Naive thymus-derived CD4-positive, alpha-beta T cell (primary cell): ENCODE measurements around the gene DHRS9. TPM values are rescaled to one million over a fixed set of nuclear protein-coding genes. Genes with fewer than 3 reads are reported as not detected.
A peak's percentile ranks its signal among the peaks of the same experiment; 100 is the strongest.

Source experiments
- ATAC-seq: fragments of 150-1000 bp; cut with Tn5 transposase; 2 replicates; pipeline ENCODE4 v1.10.0; 2021; ENCODE audit warnings: mild to moderate bottlenecking, moderate library complexity
- CTCF ChIA-PET: fragments of 350-600 bp; sonication (Branson Sonifier 250); formaldehyde crosslinking; loops from one replicate; lab custom pipeline; 2021; ENCODE audit warnings: antibody characterized with exemption; lab: Charles Lee
- POLR2A ChIA-PET: fragments of 350-600 bp; sonication (Branson Sonifier 250); formaldehyde crosslinking; loops from one replicate; lab custom pipeline; 2021; ENCODE audit warnings: antibody characterized with exemption, inconsistent platforms; lab: Charles Lee
- DNase-seq, 9 donors: peaks; one replicate each; pipeline versions ENCODE4 v3.0.0 to v3.0.0-alpha.2; 2020 to 2022; ENCODE audit warnings: mixed read lengths in 1 of 9
- H3K27ac ChIP-seq: one replicate; pipeline ENCODE4 v1.7.0; 2013; ENCODE audit warnings: mild to moderate bottlenecking, low read depth, low read length, moderate library complexity
- H3K27me3 ChIP-seq, 2 donors: one replicate each; pipeline ENCODE4 v1.7.0; 2013; ENCODE audit warnings: low read length in 2 of 2, mild to moderate bottlenecking in 2 of 2, moderate library complexity in 2 of 2; ENCODE audit not compliant: control insufficient read depth in 2 of 2, insufficient read depth in 2 of 2
- H3K36me3 ChIP-seq, 3 experiments: 1 replicate in 2 of 3; 2 replicates in 1 of 3; pipeline ENCODE4 v1.7.0; 2013; ENCODE audit warnings: low read length in 3 of 3, mild to moderate bottlenecking in 3 of 3, moderate library complexity in 1 of 3; ENCODE audit not compliant: insufficient read depth in 3 of 3, control insufficient read depth in 2 of 3
- H3K4me1 ChIP-seq, 2 donors: one replicate each; pipeline ENCODE4 v1.7.0; 2013; ENCODE audit warnings: low read length in 2 of 2, mild to moderate bottlenecking in 2 of 2, moderate library complexity in 1 of 2; ENCODE audit not compliant: control insufficient read depth in 2 of 2, insufficient read depth in 2 of 2
- H3K4me3 ChIP-seq: 2 replicates; pipeline ENCODE4 v1.7.0; 2013; ENCODE audit warnings: mild to moderate bottlenecking, low read length
- H3K9me3 ChIP-seq, 3 experiments: 1 replicate in 2 of 3; 2 replicates in 1 of 3; pipeline ENCODE4 v1.7.0; 2013; ENCODE audit warnings: low read length in 3 of 3; ENCODE audit not compliant: control insufficient read depth in 2 of 3
- H3K27ac Mint-ChIP-seq, 9 donors: one replicate each; pipeline ENCODE4 v1.8.0; 2020 to 2022; ENCODE audit warnings: mixed read lengths in 9 of 9, mild to moderate bottlenecking in 8 of 9, moderate library complexity in 5 of 9, inconsistent platforms in 2 of 9
- H3K27me3 Mint-ChIP-seq, 5 donors: one replicate each; pipeline ENCODE4 v1.8.0; 2021 to 2022; ENCODE audit warnings: mixed read lengths in 5 of 5, mild to moderate bottlenecking in 1 of 5
- H3K36me3 Mint-ChIP-seq, 5 donors: one replicate each; pipeline ENCODE4 v1.8.0; 2020 to 2022; ENCODE audit warnings: mixed read lengths in 5 of 5, mild to moderate bottlenecking in 3 of 5, inconsistent platforms in 1 of 5
- H3K4me1 Mint-ChIP-seq, 7 donors: one replicate each; pipeline ENCODE4 v1.8.0; 2020 to 2022; ENCODE audit warnings: mixed read lengths in 7 of 7, mild to moderate bottlenecking in 3 of 7, inconsistent platforms in 1 of 7
- H3K4me3 Mint-ChIP-seq, 10 donors: one replicate each; pipeline ENCODE4 v1.8.0; 2020 to 2022; ENCODE audit warnings: mild to moderate bottlenecking in 10 of 10, mixed read lengths in 10 of 10, moderate library complexity in 6 of 10, inconsistent platforms in 2 of 10
- H3K9me3 Mint-ChIP-seq, 11 donors: one replicate each; pipeline ENCODE4 v1.8.0; 2020 to 2022; ENCODE audit warnings: mixed read lengths in 11 of 11, mild to moderate bottlenecking in 4 of 11, inconsistent platforms in 1 of 11, moderate library complexity in 1 of 11
- intact Hi-C, 2 donors: fragments of 100-400 bp; cut with micrococcal nuclease; formaldehyde crosslinking; loops; one replicate each; pipeline ENCODE4 v1.15.1; 2023
- polyA plus RNA-seq, 2 donors: library from polyadenylated mRNA; unstranded; fragments of 300-500 nt; fragmentation: Illumina TruSeq; gene quantifications; one replicate each; pipeline ENCODE4 v1.2.3, GENCODE V29; 2021
- total RNA-seq, 6 experiments: library from RNA in 5 of 6; stranded (reverse) in 5 of 6; gene quantifications; 1 replicate in 5 of 6; 2 replicates in 1 of 6; pipeline ENCODE4 v1.2.3 and lab custom pipeline; 2021 to 2026

Gene DHRS9
- 1 to 10 TPM in 1 of 5 experiments, under 1 TPM in 3, not detected in 1; 0.17 to 1.1 (median 0.30) TPM for total RNA-seq
- polyA plus RNA-seq = not detected
- total RNA-seq (lab: John Stamatoyannopoulos, UW) = not detected

GRCh38 chr2:169069341-169069740 lies at the start of gene DHRS9:
TSS of gene DHRS9 (plus strand) at chr2:169069563. CDS start at chr2:169081582, 12,019 bp downstream.
- ATAC-seq = peak; percentile 80
- no peaks in the 10 kb centered on the region for H3K36me3 ChIP-seq
- intact Hi-C loops = no loop called here
- peak in 1 of 9 donors; percentile 31 for DNase-seq
- H3K27ac ChIP-seq = no peak within 1 kb of the TSS
- H3K4me3 ChIP-seq = no peak within 1 kb of the TSS
- Mint-ChIP-seq H3K9me3 (peaks cover 0 to 5% (median 0%) of the 10 kb centered on the region in 11 donors), H3K4me1 (peaks cover 0 to 36% (median 8%) of the 10 kb centered on the region in 7 donors), H3K27me3 (peaks cover 0 to 7% (median 0%) of the 10 kb centered on the region in 5 donors), H3K27ac (peak within 1 kb of the TSS in 1 of 9 donors; percentile 47), H3K36me3 (peaks cover 0 to 2% (median 0%) of the 10 kb centered on the region in 5 donors), H3K4me3 (no peak within 1 kb of the TSS)
- ChIA-PET CTCF (no interaction called here), POLR2A (interaction anchor here (0.8 kb wide), 1 partner anchor 76 kb away, joined by 4 read pairs; no protein-coding TSS in a partner anchor)
- H3K4me1 ChIP-seq = no peaks in the 10 kb centered on the region
- no peaks in the 10 kb centered on the region for H3K27me3 ChIP-seq
- no peaks in the 10 kb centered on the region for H3K9me3 ChIP-seq

- Histone ChIP-seq H3K4me1 (peaks cover 0 to 6% of the 10 kb centered on the region in 2 donors), H3K27me3 (no peaks in the 10 kb centered on the region), H3K9me3 (no peaks in the 10 kb centered on the region), H3K4me3 (no peak overlapping the region), H3K36me3 (no peaks in the 10 kb centered on the region), H3K27ac (no peak overlapping the region)
- CTCF ChIA-PET = no interaction called here
- H3K4me3 Mint-ChIP-seq = no peak overlapping the region
- peaks cover 1 to 8% (median 8%) of the 10 kb centered on the region in 7 donors for H3K4me1 Mint-ChIP-seq
- no peak for ATAC-seq
- DNase-seq = no peak
- H3K27ac Mint-ChIP-seq = no peak overlapping the region
- intact Hi-C loops = no loop called here
- H3K9me3 Mint-ChIP-seq = no peaks in the 10 kb centered on the region
- POLR2A ChIA-PET = no interaction called here
- H3K36me3 Mint-ChIP-seq = no peaks in the 10 kb centered on the region
- H3K27me3 Mint-ChIP-seq = peaks cover 0 to 8% (median 0%) of the 10 kb centered on the region in 5 donors
Observed at GRCh38 chr2:169023161-169023560, 46.2 kb upstream of the DHRS9 start.

- H3K4me1 ChIP-seq = peaks cover 0 to 6% of the 10 kb centered on the region in 2 donors
- no peak overlapping the region for H3K4me3 Mint-ChIP-seq
- intact Hi-C loops = no loop called here
- H3K9me3 Mint-ChIP-seq = no peaks in the 10 kb centered on the region
- H3K9me3 ChIP-seq = no peaks in the 10 kb centered on the region
- ChIA-PET POLR2A (no interaction called here), CTCF (no interaction called here)
- H3K4me3 ChIP-seq = no peak overlapping the region
- H3K27me3 Mint-ChIP-seq = peaks cover 0 to 2% (median 0%) of the 10 kb centered on the region in 5 donors
- ATAC-seq = no peak
- no peak for DNase-seq
- no peak overlapping the region for H3K27ac ChIP-seq
- H3K27me3 ChIP-seq = no peaks in the 10 kb centered on the region
- H3K4me1 Mint-ChIP-seq = peaks cover 1 to 8% (median 8%) of the 10 kb centered on the region in 7 donors
- no peaks in the 10 kb centered on the region for H3K36me3 Mint-ChIP-seq
- no peak overlapping the region for H3K27ac Mint-ChIP-seq
- H3K36me3 ChIP-seq = no peaks in the 10 kb centered on the region
Observed at GRCh38 chr2:169026056-169026455, 43.3 kb upstream of the DHRS9 start.

GRCh38 chr2:169027234-169027633 lies 42.1 kb upstream of the DHRS9 start:
- H3K4me1 Mint-ChIP-seq = peaks cover 1 to 8% (median 8%) of the 10 kb centered on the region in 7 donors
- H3K27ac Mint-ChIP-seq = no peak overlapping the region
- H3K36me3 Mint-ChIP-seq = no peaks in the 10 kb centered on the region
- H3K4me1 ChIP-seq = peaks cover 0 to 6% of the 10 kb centered on the region in 2 donors
- ATAC-seq = no peak
- H3K27ac ChIP-seq = no peak overlapping the region
- H3K9me3 Mint-ChIP-seq = no peaks in the 10 kb centered on the region
- H3K4me3 ChIP-seq = no peak overlapping the region
- H3K36me3 ChIP-seq = no peaks in the 10 kb centered on the region
- no peaks in the 10 kb centered on the region for H3K27me3 ChIP-seq
- H3K4me3 Mint-ChIP-seq = no peak overlapping the region
- ChIA-PET POLR2A (no interaction called here), CTCF (no interaction called here)
- DNase-seq = no peak
- H3K9me3 ChIP-seq = no peaks in the 10 kb centered on the region
- intact Hi-C loops = no loop called here
- H3K27me3 Mint-ChIP-seq = peaks cover 0 to 2% (median 0%) of the 10 kb centered on the region in 5 donors

- no peaks in the 10 kb centered on the region for H3K27me3 Mint-ChIP-seq
- Histone ChIP-seq H3K4me1 (peaks cover 0 to 6% of the 10 kb centered on the region in 2 donors), H3K4me3 (no peak overlapping the region), H3K27me3 (no peaks in the 10 kb centered on the region), H3K9me3 (no peaks in the 10 kb centered on the region), H3K36me3 (no peaks in the 10 kb centered on the region), H3K27ac (no peak overlapping the region)
- H3K9me3 Mint-ChIP-seq = peaks cover 0 to 11% (median 2%) of the 10 kb centered on the region in 11 donors
- ATAC-seq (no peak), DNase-seq (no peak)
- POLR2A ChIA-PET = no interaction called here
- intact Hi-C loops = no loop called here
- CTCF ChIA-PET = no interaction called here
- H3K4me3 Mint-ChIP-seq = no peak overlapping the region
- H3K27ac Mint-ChIP-seq = no peak overlapping the region
- H3K36me3 Mint-ChIP-seq = peaks cover 0 to 5% (median 3%) of the 10 kb centered on the region in 5 donors
- peaks cover 1 to 12% (median 8%) of the 10 kb centered on the region in 7 donors for H3K4me1 Mint-ChIP-seq
Observed at GRCh38 chr2:169029341-169029740, 40.0 kb upstream of the DHRS9 start.

- Mint-ChIP-seq H3K9me3 (peaks cover 0 to 17% (median 4%) of the 10 kb centered on the region in 11 donors), H3K4me3 (no peak within 1 kb of the TSS), H3K27ac (no peak within 1 kb of the TSS), H3K36me3 (peaks cover 0 to 5% (median 3%) of the 10 kb centered on the region in 5 donors), H3K4me1 (peaks cover 0 to 5% (median 2%) of the 10 kb centered on the region in 7 donors), H3K27me3 (no peaks in the 10 kb centered on the region)
- H3K27me3 ChIP-seq = no peaks in the 10 kb centered on the region
- no peaks in the 10 kb centered on the region for H3K9me3 ChIP-seq
- intact Hi-C loops = no loop called here
- H3K4me1 ChIP-seq = no peaks in the 10 kb centered on the region
- ChIA-PET CTCF (no interaction called here), POLR2A (no interaction called here)
- H3K36me3 ChIP-seq = no peaks in the 10 kb centered on the region
- ATAC-seq = no peak
- no peak for DNase-seq
- H3K4me3 ChIP-seq = no peak within 1 kb of the TSS
- no peak within 1 kb of the TSS for H3K27ac ChIP-seq
Observed at GRCh38 chr2:169031202-169031601, 38.2 kb upstream of the DHRS9 start, which contains the start of gene ABCB11. TSS of gene ABCB11 (minus strand) at chr2:169031324. CDS start at chr2:169018125, 13,199 bp downstream.

GRCh38 chr2:169034256-169034655 lies 35.1 kb upstream of the DHRS9 start:
- Histone ChIP-seq H3K27me3 (no peaks in the 10 kb centered on the region), H3K27ac (no peak overlapping the region), H3K4me1 (no peaks in the 10 kb centered on the region), H3K9me3 (no peaks in the 10 kb centered on the region), H3K4me3 (no peak overlapping the region), H3K36me3 (no peaks in the 10 kb centered on the region)
- Mint-ChIP-seq H3K9me3 (peaks cover 0 to 17% (median 5%) of the 10 kb centered on the region in 11 donors), H3K27me3 (no peaks in the 10 kb centered on the region), H3K27ac (no peak overlapping the region), H3K36me3 (peaks cover 0 to 5% (median 4%) of the 10 kb centered on the region in 5 donors), H3K4me3 (no peak overlapping the region), H3K4me1 (peaks cover 0 to 6% (median 5%) of the 10 kb centered on the region in 7 donors)
- no peak for DNase-seq
- intact Hi-C loops = no loop called here
- no peak for ATAC-seq
- CTCF ChIA-PET = no interaction called here
- POLR2A ChIA-PET = no interaction called here
